ENCODE data around the gene UFD1.

UFD1 gene

GRCh38 chr22:19522190-19522880 is 43.3 kb upstream of the UFD1 start:
- DNase-seq, result no peak
- peaks cover 65% of the 10 kb centered on the region for H3K27me3 Mint-ChIP-seq (ENCODE audit: low read depth, poor library complexity)
- no peaks in the 10 kb centered on the region for H3K9me3 Mint-ChIP-seq

GRCh38 chr22:19520566-19521305 is 41.7 kb upstream of the UFD1 start:
- DNase-seq, result no peak
- Mint-ChIP-seq H3K27me3 (ENCODE audit: low read depth, poor library complexity) (peaks cover 51% of the 10 kb centered on the region), H3K9me3 (no peaks in the 10 kb centered on the region), H3K4me1 (peaks cover 18% of the 10 kb centered on the region), H3K27ac (no peak overlapping the region), H3K36me3 (ENCODE audit: low read depth) (peaks cover 9% of the 10 kb centered on the region), H3K4me3 (no peak overlapping the region)
- TF ChIP-seq CTCF (IDR thresholded peaks at IDR 0.05), result no peak

More at GRCh38 chr22:19522190-19522880, 43.3 kb upstream of the UFD1 start:
- no peak overlapping the region for H3K27ac Mint-ChIP-seq
- H3K4me1 Mint-ChIP-seq, result peaks cover 21% of the 10 kb centered on the region
- peaks cover 8% of the 10 kb centered on the region for H3K36me3 Mint-ChIP-seq (ENCODE audit: low read depth)
- no peak for TF ChIP-seq CTCF (IDR thresholded peaks at IDR 0.05)
- peak overlapping the region; percentile 65 for H3K4me3 Mint-ChIP-seq

- peaks cover 13% of the 10 kb centered on the region for H3K36me3 Mint-ChIP-seq (ENCODE audit: low read depth)
- no peak overlapping the region for H3K4me3 Mint-ChIP-seq
- H3K27ac Mint-ChIP-seq, result no peak overlapping the region
- peaks cover 17% of the 10 kb centered on the region for H3K4me1 Mint-ChIP-seq
- H3K27me3 Mint-ChIP-seq (ENCODE audit: low read depth, poor library complexity), result peaks cover 44% of the 10 kb centered on the region
- H3K9me3 Mint-ChIP-seq, result no peaks in the 10 kb centered on the region
- TF ChIP-seq CTCF (IDR thresholded peaks at IDR 0.05), result no peak
- no peak for DNase-seq
These were observed 41.0 kb upstream of the UFD1 start for GRCh38 chr22:19520007-19520406.

- Mint-ChIP-seq H3K36me3 (ENCODE audit: low read depth) (peaks cover 18% of the 10 kb centered on the region), H3K9me3 (no peaks in the 10 kb centered on the region), H3K27me3 (ENCODE audit: low read depth, poor library complexity) (peaks cover 37% of the 10 kb centered on the region), H3K4me1 (peaks cover 13% of the 10 kb centered on the region), H3K4me3 (no peak overlapping the region), H3K27ac (peak overlapping the region; percentile 93)
- no peak for DNase-seq
- TF ChIP-seq CTCF (IDR thresholded peaks at IDR 0.05), result no peak
These were observed 40.3 kb upstream of the UFD1 start for GRCh38 chr22:19519041-19519926.

GRCh38 chr22:19518635-19519034 is 39.6 kb upstream of the UFD1 start:
- TF ChIP-seq CTCF (IDR thresholded peaks at IDR 0.05), result no peak
- no peak overlapping the region for H3K4me3 Mint-ChIP-seq
- peaks cover 4% of the 10 kb centered on the region for H3K9me3 Mint-ChIP-seq
- H3K27ac Mint-ChIP-seq, result peak overlapping the region; percentile 93
- peaks cover 25% of the 10 kb centered on the region for H3K36me3 Mint-ChIP-seq (ENCODE audit: low read depth)
- H3K27me3 Mint-ChIP-seq (ENCODE audit: low read depth, poor library complexity), result peaks cover 30% of the 10 kb centered on the region
- H3K4me1 Mint-ChIP-seq, result peaks cover 13% of the 10 kb centered on the region
- DNase-seq, result no peak

Data from nephron progenitor cell (in vitro differentiated cells).